Heart left ventricle (tissue), 16 donors: ENCODE results near the gene ASAP2. TPM values are rescaled to one million over a fixed set of nuclear protein-coding genes. Genes with fewer than 3 reads are reported as not detected.

ENCODE experiments used
- ATAC-seq, 4 donors: fragments of 200-7000 bp; cut with Tn5 transposase; one replicate each; pipeline ENCODE4 v1.9.1; 2020 to 2022; ENCODE audit warnings: moderate library complexity in 4 of 4, mild to moderate bottlenecking in 3 of 4, moderate number of reproducible peaks in 1 of 4
- DNase-seq, 5 donors: peaks; one replicate each; pipeline ENCODE4 v3.0.0-alpha.2; 2020
- H3K27ac ChIP-seq, 12 donors: fragments of 200-600 bp; sonication (generic) in 4 of 12; one replicate each; pipeline versions ENCODE4 v1.5.0 to v1.8.0; 2016 to 2022; ENCODE audit warnings: mild to moderate bottlenecking in 2 of 12
- H3K27me3 ChIP-seq, 9 donors: fragments of 200-600 bp; sonication (generic) in 2 of 9; one replicate each; pipeline versions ENCODE4 v1.5.1 to v1.8.0; 2016 to 2022; ENCODE audit warnings: mild to moderate bottlenecking in 3 of 9
- H3K36me3 ChIP-seq, 9 donors: fragments of 200-600 bp; sonication (generic) in 2 of 9; one replicate each; pipeline versions ENCODE4 v1.5.0 to v1.8.0; 2018 to 2022; ENCODE audit warnings: mild to moderate bottlenecking in 2 of 9
- H3K4me1 ChIP-seq, 12 donors: fragments of 200-600 bp; sonication (generic) in 4 of 12; one replicate each; pipeline versions ENCODE4 v1.5.0 to v1.8.0; 2016 to 2022; ENCODE audit warnings: mild to moderate bottlenecking in 3 of 12
- H3K4me3 ChIP-seq, 12 donors: fragments of 200-600 bp; sonication (generic) in 4 of 12; one replicate each; pipeline versions ENCODE4 v1.5.0 to v1.8.0; 2017 to 2022; ENCODE audit warnings: mild to moderate bottlenecking in 9 of 12, moderate library complexity in 4 of 12
- H3K9me3 ChIP-seq, 12 donors: fragments of 200-600 bp; sonication (generic) in 4 of 12; one replicate each; pipeline versions ENCODE4 v1.5.0 to v1.8.0; 2016 to 2022; ENCODE audit warnings: mild to moderate bottlenecking in 1 of 12
- CTCF ChIP-seq, 12 donors: fragments of 200-600 bp; sonication (generic) in 4 of 12; IDR thresholded peaks; one replicate each; pipeline versions ENCODE4 v1.5.0 to v1.8.0; 2018 to 2022; ENCODE audit warnings: antibody characterized with exemption in 12 of 12, mild to moderate bottlenecking in 5 of 12
- POLR2A ChIP-seq, 2 donors: fragments of 450-650 bp; IDR thresholded peaks; one replicate each; pipeline ENCODE4 v1.6.1; 2017; ENCODE audit warnings: antibody characterized with exemption in 2 of 2, mild to moderate bottlenecking in 2 of 2, moderate library complexity in 2 of 2
- WGBS, 4 donors: extraction: QIAGEN DNeasy Blood & Tissue Kit in 2 of 4; methylation state at CpG; one replicate each; pipeline versions ENCODE4 v1.1.5 to v1.1.7; 2013 to 2018; 5-methylcytosine and 5-hydroxymethylcytosine counted together
- intact Hi-C, 10 donors: fragments of 100-400 bp; cut with DNase I; formaldehyde crosslinking; loops; one replicate each; pipeline versions ENCODE4 v1.11.1 to v1.14.2; 2022
- polyA plus RNA-seq, 2 donors: library from polyadenylated mRNA; stranded (reverse); fragments of 200-250 nt; gene quantifications; one replicate each; pipeline ENCODE4 v1.2.3, GENCODE V29; 2013
- total RNA-seq, 9 donors: library from RNA; depleted of rRNA in 2 of 9; stranded (reverse); fragments of >200 nt in 2 of 9; fragmentation: NEBNext Ultra II Directional in 3 of 9; extraction: Animal tissue kit (Norgen Biotek cat#: 25700) in 3 of 9; gene quantifications; one replicate each; pipeline versions ENCODE4 v1.1.0 to v1.2.4, GENCODE V29; 2016 to 2023
- donor health status: ischemic (EF 13 %, LVEDD 7.1; RV severe dilation, severe dysfunction).
- donor health status: healthy with polysubstance abuse.
- donor health status: DM: no; HTN: yes; CAD: no.
- donor health status: DM: no; HTN: no; CAD: no.
- donor health status: ischemic (EF 25% LVEDD 6.9; RV normal size, moderate dysfunction).
- donor health status: ischemic (EF 25% LVEDD 5.7; RV mildly dilated, moderate dysfunction).
- donor health status: healthy.
- donor health status: DM: yes; HTN: yes; CAD: no.
- donor health status: ischemic (EF 35%, LVEDD 5.7; RV mildly dilated, moderate dysfunction).
- donor health status: nonischemic (EF 11% LVEDD 7.7; RV severe dilation, severe dysfunction).
- donor health status: DM: yes; HTN: yes; CAD: no.
- donor health status: PGD.
- donor health status: ischemic (EF 29% LVEDD 5.4; RV normal size, mild dysfunction).
- donor health status: nonischemic (EF 23%, LVEDD 6.1; RV moderate dilation, normal function).

Gene ASAP2
- total and polyA plus RNA-seq, 11 donors, result 6.7 to 17.0 (median 11.9) TPM

- Histone ChIP-seq H3K27me3 (no peaks in the 10 kb centered on the region), H3K4me1 (peaks cover 0 to 55% (median 19%) of the 10 kb centered on the region in 12 donors), H3K4me3 (no peak overlapping the region), H3K9me3 (no peaks in the 10 kb centered on the region), H3K27ac (no peak overlapping the region), H3K36me3 (peaks cover 0 to 33% (median 4%) of the 10 kb centered on the region in 9 donors)
- 86 to 90% (median 88%) methylated on average over 14 of the region's 14 CpGs for WGBS, 4 donors
- ATAC-seq (no peak), DNase-seq (no peak)
- TF ChIP-seq POLR2A (IDR thresholded peaks at IDR 0.05) (no peak), CTCF (IDR thresholded peaks at IDR 0.05) (no peak)
- intact Hi-C loops, result loop anchor here in 9 of 10 donors (2.0 to 10.0 kb wide), 8 partner anchors 72 to 450 kb away; partner anchors contain the start of gene ASAP2 (in 4 of the 9)
These were observed 128.1 kb downstream of the ASAP2 start for GRCh38 chr2:9334761-9335160.

GRCh38 chr2:9335322-9335832, 128.8 kb downstream of the ASAP2 start:
- Histone ChIP-seq H3K4me3 (no peak overlapping the region), H3K9me3 (no peaks in the 10 kb centered on the region), H3K4me1 (peaks cover 0 to 49% (median 16%) of the 10 kb centered on the region in 12 donors), H3K36me3 (peaks cover 0 to 36% (median 4%) of the 10 kb centered on the region in 9 donors), H3K27ac (peak overlapping the region in 1 of 12 donors; percentile 46), H3K27me3 (no peaks in the 10 kb centered on the region)
- DNase-seq (no peak), ATAC-seq (no peak)
- TF ChIP-seq CTCF (IDR thresholded peaks at IDR 0.05), result no peak
- no peak for TF ChIP-seq POLR2A (IDR thresholded peaks at IDR 0.05)
- intact Hi-C loops, result loop anchor here in 1 of 10 donors (2.0 to 10.0 kb wide), 2 partner anchors 193 to 451 kb away; no protein-coding TSS in a partner anchor
- WGBS, 4 donors, result 88 to 92% (median 90%) methylated on average over 6 of the region's 6 CpGs

- H3K36me3 ChIP-seq, result peaks cover 0 to 44% (median 4%) of the 10 kb centered on the region in 9 donors
- no peak overlapping the region for H3K4me3 ChIP-seq
- peaks cover 0 to 40% (median 11%) of the 10 kb centered on the region in 12 donors for H3K4me1 ChIP-seq
- TF ChIP-seq POLR2A (IDR thresholded peaks at IDR 0.05) (no peak), CTCF (IDR thresholded peaks at IDR 0.05) (no peak)
- no peak for DNase-seq
- intact Hi-C loops, result loop anchor here in 1 of 10 donors (10.0 kb wide), 1 partner anchor 451 kb away; no protein-coding TSS in a partner anchor
- WGBS, 4 donors, result 72 to 87% (median 81%) methylated on average over 2 of the region's 2 CpGs
- peak overlapping the region in 2 of 12 donors; percentile 35 to 46 for H3K27ac ChIP-seq
- H3K27me3 ChIP-seq, result no peaks in the 10 kb centered on the region
- no peaks in the 10 kb centered on the region for H3K9me3 ChIP-seq
- peak in 1 of 4 donors; percentile 9 for ATAC-seq
These were observed 129.6 kb downstream of the ASAP2 start for GRCh38 chr2:9336241-9336575.

- intact Hi-C loops, result loop anchor here in 1 of 10 donors (10.0 kb wide), 1 partner anchor 452 kb away; no protein-coding TSS in a partner anchor
- ATAC-seq (peak in 1 of 4 donors; percentile 57), DNase-seq (peak in 4 of 5 donors; percentile 49 to 61 (median 60))
- Histone ChIP-seq H3K27ac (peak overlapping the region in 4 of 12 donors; percentile 3 to 46 (median 24)), H3K4me1 (peaks cover 0 to 35% (median 8%) of the 10 kb centered on the region in 12 donors), H3K36me3 (peaks cover 0 to 48% (median 4%) of the 10 kb centered on the region in 9 donors), H3K27me3 (no peaks in the 10 kb centered on the region), H3K9me3 (no peaks in the 10 kb centered on the region), H3K4me3 (no peak overlapping the region)
- WGBS, 4 donors, result 72 to 76% (median 73%) methylated on average over 14 of the region's 14 CpGs
- no peak for TF ChIP-seq POLR2A (IDR thresholded peaks at IDR 0.05)
- TF ChIP-seq CTCF (IDR thresholded peaks at IDR 0.05), result no peak
These were observed 130.1 kb downstream of the ASAP2 start for GRCh38 chr2:9336576-9337314.
